OCI-LY1 (cell line): ENCODE data around the gene DCAF15.

Experiments
- EZH2 ChIP-seq: fragments of 200-600 bp; sonication (generic), shearing (Covaris generic); IDR thresholded peaks from 2 replicates; pipeline ENCODE4 v1.8.0; 2017; ENCODE audit warnings: borderline replicate concordance, mixed run types, mild to moderate bottlenecking, antibody characterized with exemption, low read length, moderate library complexity, mixed read lengths
- TF ChIP-seq, protein P1 (sequence below): fragments of 200-600 bp; sonication (generic), shearing (Covaris generic); IDR thresholded peaks from 2 replicates; pipeline ENCODE4 v1.5.1; 2017; ENCODE audit warnings: mild to moderate bottlenecking, antibody characterized with exemption, low read length, moderate library complexity, mixed read lengths

DNA sequence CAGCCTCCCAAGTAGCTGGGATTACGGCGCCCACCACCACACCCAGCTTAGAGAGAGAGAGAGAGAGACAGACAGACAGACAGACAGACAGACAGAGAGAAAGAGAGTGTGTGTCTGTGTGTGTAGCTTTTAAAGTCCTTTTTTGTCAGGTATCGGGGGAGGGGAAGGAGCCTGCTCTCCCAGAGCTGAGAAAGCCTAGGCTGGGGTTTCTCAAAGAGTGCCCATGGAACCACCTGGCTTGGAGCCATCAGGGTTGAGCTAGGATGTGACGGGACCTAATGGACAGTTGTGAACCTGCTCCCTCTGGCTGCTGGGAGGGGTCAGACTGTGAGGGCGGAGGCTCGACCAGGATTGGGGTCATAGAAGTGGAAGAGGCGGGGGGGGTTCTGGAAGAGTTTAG, 37.2 kb downstream of the DCAF15 start:
- TF ChIP-seq, protein P1, sequence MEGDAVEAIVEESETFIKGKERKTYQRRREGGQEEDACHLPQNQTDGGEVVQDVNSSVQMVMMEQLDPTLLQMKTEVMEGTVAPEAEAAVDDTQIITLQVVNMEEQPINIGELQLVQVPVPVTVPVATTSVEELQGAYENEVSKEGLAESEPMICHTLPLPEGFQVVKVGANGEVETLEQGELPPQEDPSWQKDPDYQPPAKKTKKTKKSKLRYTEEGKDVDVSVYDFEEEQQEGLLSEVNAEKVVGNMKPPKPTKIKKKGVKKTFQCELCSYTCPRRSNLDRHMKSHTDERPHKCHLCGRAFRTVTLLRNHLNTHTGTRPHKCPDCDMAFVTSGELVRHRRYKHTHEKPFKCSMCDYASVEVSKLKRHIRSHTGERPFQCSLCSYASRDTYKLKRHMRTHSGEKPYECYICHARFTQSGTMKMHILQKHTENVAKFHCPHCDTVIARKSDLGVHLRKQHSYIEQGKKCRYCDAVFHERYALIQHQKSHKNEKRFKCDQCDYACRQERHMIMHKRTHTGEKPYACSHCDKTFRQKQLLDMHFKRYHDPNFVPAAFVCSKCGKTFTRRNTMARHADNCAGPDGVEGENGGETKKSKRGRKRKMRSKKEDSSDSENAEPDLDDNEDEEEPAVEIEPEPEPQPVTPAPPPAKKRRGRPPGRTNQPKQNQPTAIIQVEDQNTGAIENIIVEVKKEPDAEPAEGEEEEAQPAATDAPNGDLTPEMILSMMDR: no peak
- no peak for TF ChIP-seq EZH2
